Naive B cell (primary cell): ENCODE results near the gene FAM227A. TPM values are rescaled to one million over a fixed set of nuclear protein-coding genes. Genes with fewer than 3 reads are reported as not detected.

Experiments
- ATAC-seq, 2 donors: fragments of 150-1000 bp; cut with Tn5 transposase; 2 replicates each; pipeline ENCODE4 v1.10.0; 2021; ENCODE audit warnings: low read depth in 2 of 2, mild to moderate bottlenecking in 2 of 2, moderate library complexity in 2 of 2
- DNase-seq: peaks from one replicate; pipeline ENCODE4 v3.0.0; 2022
- H3K27ac Mint-ChIP-seq, 6 donors: one replicate each; pipeline ENCODE4 v1.8.0; 2020 to 2022; ENCODE audit warnings: mild to moderate bottlenecking in 6 of 6, mixed read lengths in 6 of 6, moderate library complexity in 5 of 6, inconsistent platforms in 2 of 6
- H3K27me3 Mint-ChIP-seq, 3 donors: one replicate each; pipeline ENCODE4 v1.8.0; 2021 to 2022; ENCODE audit warnings: mixed read lengths in 3 of 3, mild to moderate bottlenecking in 1 of 3
- H3K36me3 Mint-ChIP-seq, 2 donors: one replicate each; pipeline ENCODE4 v1.8.0; 2020 to 2022; ENCODE audit warnings: mixed read lengths in 2 of 2, inconsistent platforms in 1 of 2, mild to moderate bottlenecking in 1 of 2
- H3K4me1 Mint-ChIP-seq, 3 donors: one replicate each; pipeline ENCODE4 v1.8.0; 2020 to 2022; ENCODE audit warnings: mixed read lengths in 3 of 3, inconsistent platforms in 1 of 3, mild to moderate bottlenecking in 1 of 3, moderate library complexity in 1 of 3
- H3K4me3 Mint-ChIP-seq, 8 donors: one replicate each; pipeline ENCODE4 v1.8.0; 2020 to 2022; ENCODE audit warnings: mild to moderate bottlenecking in 8 of 8, mixed read lengths in 8 of 8, moderate library complexity in 8 of 8, inconsistent platforms in 2 of 8
- H3K9me3 Mint-ChIP-seq, 7 donors: one replicate each; pipeline ENCODE4 v1.8.0; 2020 to 2022; ENCODE audit warnings: mixed read lengths in 7 of 7, mild to moderate bottlenecking in 5 of 7, inconsistent platforms in 2 of 7, moderate library complexity in 1 of 7
- polyA plus RNA-seq, 6 donors: library from polyadenylated mRNA; unstranded; fragments of 300-500 nt; fragmentation: Illumina TruSeq; gene quantifications; one replicate each; pipeline ENCODE4 v1.2.3, GENCODE V29; 2021; ENCODE audit warnings: low read depth in 6 of 6

FAM227A gene
- polyA plus RNA-seq, 6 donors from 2014 or later: not detected

- peak overlapping the region in 1 of 6 donors; percentile 90 for H3K27ac Mint-ChIP-seq
Observed at GRCh38 chr22:38694940-38695339, 38.7 kb upstream of the FAM227A start.

GRCh38 chr22:38694049-38694448 is 37.9 kb upstream of the FAM227A start:
- Mint-ChIP-seq H3K27me3 (no peaks in the 10 kb centered on the region), H3K4me1 (peaks cover 29 to 52% (median 32%) of the 10 kb centered on the region in 3 donors), H3K4me3 (no peak overlapping the region), H3K9me3 (no peaks in the 10 kb centered on the region), H3K36me3 (peaks cover 0 to 11% of the 10 kb centered on the region in 2 donors), H3K27ac (peak overlapping the region in 1 of 6 donors; percentile 31)
- ATAC-seq (no peak), DNase-seq (no peak)

More at GRCh38 chr22:38694940-38695339, 38.7 kb upstream of the FAM227A start:
- Mint-ChIP-seq H3K27me3 (no peaks in the 10 kb centered on the region), H3K36me3 (peaks cover 0 to 11% of the 10 kb centered on the region in 2 donors), H3K4me3 (no peak overlapping the region), H3K4me1 (peaks cover 32 to 61% (median 41%) of the 10 kb centered on the region in 3 donors), H3K9me3 (no peaks in the 10 kb centered on the region)
- ATAC-seq: no peak
- DNase-seq: no peak

- DNase-seq (no peak), ATAC-seq (no peak)
- Mint-ChIP-seq H3K4me3 (no peak overlapping the region), H3K27ac (peak overlapping the region in 1 of 6 donors; percentile 44), H3K27me3 (no peaks in the 10 kb centered on the region), H3K4me1 (peaks cover 8 to 22% (median 16%) of the 10 kb centered on the region in 3 donors), H3K9me3 (no peaks in the 10 kb centered on the region), H3K36me3 (peaks cover 0 to 11% of the 10 kb centered on the region in 2 donors)
Observed at GRCh38 chr22:38689651-38690050, 33.5 kb upstream of the FAM227A start.

- Mint-ChIP-seq H3K9me3 (no peaks in the 10 kb centered on the region), H3K4me3 (no peak overlapping the region), H3K36me3 (peaks cover 0 to 8% of the 10 kb centered on the region in 2 donors), H3K27me3 (no peaks in the 10 kb centered on the region), H3K4me1 (peaks cover 18 to 23% (median 23%) of the 10 kb centered on the region in 3 donors), H3K27ac (peak overlapping the region in 1 of 6 donors; percentile 56)
- no peak for DNase-seq
- no peak for ATAC-seq
Observed at GRCh38 chr22:38685761-38686160, 29.6 kb upstream of the FAM227A start.

- ATAC-seq: no peak
- no peak for DNase-seq
- peak overlapping the region in 1 of 8 donors; percentile 94 for H3K4me3 Mint-ChIP-seq
- H3K36me3 Mint-ChIP-seq: peaks cover 0 to 8% of the 10 kb centered on the region in 2 donors
- H3K27ac Mint-ChIP-seq: peak overlapping the region in 3 of 6 donors; percentile 34 to 96 (median 39)
- H3K4me1 Mint-ChIP-seq: peaks cover 18 to 23% (median 23%) of the 10 kb centered on the region in 3 donors
- H3K9me3 Mint-ChIP-seq: no peaks in the 10 kb centered on the region
- H3K27me3 Mint-ChIP-seq: no peaks in the 10 kb centered on the region
Observed at GRCh38 chr22:38684895-38685294, 28.7 kb upstream of the FAM227A start.

GRCh38 chr22:38681582-38682335 is 25.6 kb upstream of the FAM227A start, which contains the start of gene TOMM22:
Gene TOMM22 (plus strand): TSS chr22:38681957. CDS start chr22:38681979, 22 bp downstream.
- Mint-ChIP-seq H3K27ac (peak within 1 kb of the TSS; percentile 92 to 100 (median 96)), H3K27me3 (peaks cover 0 to 6% (median 0%) of the 10 kb centered on the region in 3 donors), H3K4me1 (peaks cover 15 to 23% (median 23%) of the 10 kb centered on the region in 3 donors), H3K9me3 (no peaks in the 10 kb centered on the region), H3K36me3 (peaks cover 0 to 8% of the 10 kb centered on the region in 2 donors), H3K4me3 (peak within 1 kb of the TSS; percentile 94 to 100 (median 99))
- ATAC-seq (peak; percentile 96 to 97), DNase-seq (peak; percentile 87)

- DNase-seq: no peak
- H3K9me3 Mint-ChIP-seq: no peaks in the 10 kb centered on the region
- H3K4me3 Mint-ChIP-seq: no peak overlapping the region
- peaks cover 0 to 4% (median 0%) of the 10 kb centered on the region in 3 donors for H3K4me1 Mint-ChIP-seq
- peaks cover 0 to 6% (median 0%) of the 10 kb centered on the region in 3 donors for H3K27me3 Mint-ChIP-seq
- no peak for ATAC-seq
- H3K36me3 Mint-ChIP-seq: peaks cover 8 to 12% of the 10 kb centered on the region in 2 donors
- peak overlapping the region in 1 of 6 donors; percentile 87 for H3K27ac Mint-ChIP-seq
Observed at GRCh38 chr22:38675833-38676232, 19.6 kb upstream of the FAM227A start.

- H3K27ac Mint-ChIP-seq: peak overlapping the region in 1 of 6 donors; percentile 26
- no peaks in the 10 kb centered on the region for H3K9me3 Mint-ChIP-seq
- H3K36me3 Mint-ChIP-seq: peaks cover 11 to 12% of the 10 kb centered on the region in 2 donors
- H3K4me3 Mint-ChIP-seq: peak overlapping the region in 1 of 8 donors; percentile 57
- peaks cover 0 to 6% (median 0%) of the 10 kb centered on the region in 3 donors for H3K27me3 Mint-ChIP-seq
- no peak for DNase-seq
- no peak for ATAC-seq
- H3K4me1 Mint-ChIP-seq: peaks cover 0 to 4% (median 0%) of the 10 kb centered on the region in 3 donors
Observed at GRCh38 chr22:38674888-38675287, 18.7 kb upstream of the FAM227A start.

GRCh38 chr22:38657045-38657909 is 1.1 kb upstream of the FAM227A start:
- Mint-ChIP-seq H3K4me1 (peaks cover 5 to 18% (median 15%) of the 10 kb centered on the region in 3 donors), H3K4me3 (peak overlapping the region; percentile 95 to 100 (median 98)), H3K27me3 (no peaks in the 10 kb centered on the region), H3K9me3 (no peaks in the 10 kb centered on the region), H3K36me3 (no peaks in the 10 kb centered on the region), H3K27ac (peak overlapping the region; percentile 99 to 100 (median 99))
- DNase-seq: peak; percentile 25
- ATAC-seq: peak; percentile 12 to 16

GRCh38 chr22:38655519-38656255 is 505 bp downstream of the FAM227A start:
- H3K4me1 Mint-ChIP-seq: peaks cover 5 to 18% (median 15%) of the 10 kb centered on the region in 3 donors
- no peaks in the 10 kb centered on the region for H3K36me3 Mint-ChIP-seq
- peak overlapping the region; percentile 99 to 100 (median 99) for H3K27ac Mint-ChIP-seq
- no peaks in the 10 kb centered on the region for H3K27me3 Mint-ChIP-seq
- peak overlapping the region; percentile 95 to 100 (median 98) for H3K4me3 Mint-ChIP-seq
- no peak for ATAC-seq
- no peaks in the 10 kb centered on the region for H3K9me3 Mint-ChIP-seq
- DNase-seq: no peak

GRCh38 chr22:38653741-38654140 is 2.5 kb downstream of the FAM227A start:
- no peak for ATAC-seq
- Mint-ChIP-seq H3K27me3 (no peaks in the 10 kb centered on the region), H3K36me3 (no peaks in the 10 kb centered on the region), H3K4me3 (peak overlapping the region in 2 of 8 donors; percentile 37 to 59), H3K4me1 (peaks cover 5 to 18% (median 15%) of the 10 kb centered on the region in 3 donors), H3K9me3 (no peaks in the 10 kb centered on the region), H3K27ac (peak overlapping the region in 2 of 6 donors; percentile 18 to 30)
- no peak for DNase-seq

GRCh38 chr22:38652859-38653258 is 3.3 kb downstream of the FAM227A start:
- H3K4me3 Mint-ChIP-seq: peak overlapping the region in 1 of 8 donors; percentile 12
- peak overlapping the region in 1 of 6 donors; percentile 44 for H3K27ac Mint-ChIP-seq
- DNase-seq: no peak
- ATAC-seq: no peak
- H3K4me1 Mint-ChIP-seq: peaks cover 5 to 15% (median 14%) of the 10 kb centered on the region in 3 donors
- no peaks in the 10 kb centered on the region for H3K36me3 Mint-ChIP-seq
- no peaks in the 10 kb centered on the region for H3K27me3 Mint-ChIP-seq
- H3K9me3 Mint-ChIP-seq: no peaks in the 10 kb centered on the region
